OCI-LY3 (cell line): ENCODE results near the gene C1QTNF4.

Experiments
- EZH2phosphoT487 ChIP-seq: fragments of 200-600 bp; shearing (Covaris generic); IDR thresholded peaks from 2 replicates; pipeline ENCODE4 v1.6.1; 2018; ENCODE audit warnings: antibody characterized with exemption, mixed run types, low read depth
- TF ChIP-seq, protein P1 (sequence below): fragments of 200-600, 300-600 bp; sonication (generic); IDR thresholded peaks from 2 replicates; pipeline ENCODE4 v1.5.1; 2014; ENCODE audit warnings: antibody characterized with exemption, low read length, low read depth

GRCh38 chr11:47570651-47571356, 23.4 kb downstream of the C1QTNF4 start:
- TF ChIP-seq, protein P1, sequence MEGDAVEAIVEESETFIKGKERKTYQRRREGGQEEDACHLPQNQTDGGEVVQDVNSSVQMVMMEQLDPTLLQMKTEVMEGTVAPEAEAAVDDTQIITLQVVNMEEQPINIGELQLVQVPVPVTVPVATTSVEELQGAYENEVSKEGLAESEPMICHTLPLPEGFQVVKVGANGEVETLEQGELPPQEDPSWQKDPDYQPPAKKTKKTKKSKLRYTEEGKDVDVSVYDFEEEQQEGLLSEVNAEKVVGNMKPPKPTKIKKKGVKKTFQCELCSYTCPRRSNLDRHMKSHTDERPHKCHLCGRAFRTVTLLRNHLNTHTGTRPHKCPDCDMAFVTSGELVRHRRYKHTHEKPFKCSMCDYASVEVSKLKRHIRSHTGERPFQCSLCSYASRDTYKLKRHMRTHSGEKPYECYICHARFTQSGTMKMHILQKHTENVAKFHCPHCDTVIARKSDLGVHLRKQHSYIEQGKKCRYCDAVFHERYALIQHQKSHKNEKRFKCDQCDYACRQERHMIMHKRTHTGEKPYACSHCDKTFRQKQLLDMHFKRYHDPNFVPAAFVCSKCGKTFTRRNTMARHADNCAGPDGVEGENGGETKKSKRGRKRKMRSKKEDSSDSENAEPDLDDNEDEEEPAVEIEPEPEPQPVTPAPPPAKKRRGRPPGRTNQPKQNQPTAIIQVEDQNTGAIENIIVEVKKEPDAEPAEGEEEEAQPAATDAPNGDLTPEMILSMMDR = no peak
- no peak for TF ChIP-seq EZH2phosphoT487
